ENCODE data around the gene NANOS2.

GRCh38 chr19:45920458-45920857 lies 5.9 kb upstream of the NANOS2 start:
- no peak for TF ChIP-seq POLR2A (IDR thresholded peaks at IDR 0.05)
- TF ChIP-seq CTCF (IDR thresholded peaks at IDR 0.05), result no peak

All from adrenal gland (tissue), 5 donors.